ENCODE data around the gene ZSWIM4. TPM values are rescaled to one million over a fixed set of nuclear protein-coding genes. Genes with fewer than 3 reads are reported as not detected.

ZSWIM4 gene
- total and polyA plus RNA-seq, 2 of the 4 experiments (the other 2 are of a cell fraction): 2.2 to 6.2 TPM

DNA sequence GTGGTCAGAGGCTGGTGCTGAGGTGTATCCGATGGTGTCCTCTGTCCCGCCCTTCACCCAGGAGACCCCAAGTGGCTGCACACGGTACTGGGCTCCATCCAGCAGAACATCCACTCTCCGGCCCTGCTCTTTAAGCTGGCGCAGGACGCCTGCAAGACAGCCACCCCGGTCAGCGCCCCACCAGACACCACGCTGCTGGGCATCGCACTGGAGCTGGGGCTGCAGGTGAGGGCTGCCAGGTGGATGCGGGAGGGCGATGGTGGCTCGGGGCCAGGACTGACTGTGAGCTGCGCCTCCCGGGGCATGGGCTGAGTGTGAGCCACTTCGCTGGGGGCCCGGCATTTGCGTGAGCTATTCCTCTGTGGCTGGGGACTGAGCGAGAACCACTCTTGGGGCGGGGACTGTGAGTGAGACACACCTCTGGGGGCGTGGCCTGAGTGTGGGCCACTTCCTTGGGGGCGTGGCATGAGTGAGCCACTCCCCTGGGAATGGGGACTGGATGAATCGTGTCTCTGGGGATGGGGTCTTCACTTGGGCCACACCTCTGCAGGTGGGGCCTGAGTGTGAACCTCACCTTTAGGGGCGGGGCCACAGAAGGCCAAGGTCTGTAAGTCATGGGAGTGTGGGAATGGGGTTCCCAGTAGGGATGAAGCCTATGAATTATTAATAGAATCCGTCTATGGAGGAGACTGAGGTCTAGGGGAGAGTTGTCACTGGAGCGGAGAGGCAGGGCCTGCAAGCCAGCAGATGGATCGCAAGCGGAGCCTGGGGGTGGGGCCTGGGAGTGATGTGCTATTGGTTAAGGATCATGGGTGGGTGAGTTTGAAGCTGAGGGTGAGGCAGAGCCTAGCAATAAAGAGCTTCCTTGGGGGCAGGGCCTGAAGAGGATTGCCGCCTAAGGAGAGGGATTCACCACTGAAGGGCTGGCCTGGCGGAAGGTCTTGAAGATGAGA lies 30.5 kb downstream of the ZSWIM4 start:
- H3K4me2 ChIP-seq (ENCODE audit: low read depth, low read length): no peak overlapping the region
- 91% methylated on average over 21 of the region's 30 CpGs; no CpG with 5 or more reads in 1 of the 2 experiments for WGBS, 2 experiments (ENCODE audit: extremely low coverage in 2 of 2, insufficient read length in 1 of 2)
- H3K4me1 ChIP-seq (ENCODE audit: control insufficient read depth, insufficient read depth, low read length): no peaks in the 10 kb centered on the region
- BruUV-seq (replicated peaks): no TSS peak
- H2AFZ ChIP-seq (replicated peaks; ENCODE audit: low read length, poor library complexity): peak overlapping the region; percentile 32
- DNase-seq (no peak), ATAC-seq (ENCODE audit: low read depth) (peak; percentile 67)
- peak overlapping the region; percentile 55 for H2AK9ac ChIP-seq (replicated peaks; ENCODE audit: low read depth, low read length, poor library complexity)
- no peak overlapping the region for H3K56ac ChIP-seq (ENCODE audit: extremely low read depth, insufficient read depth, low read length)
- H3K23ac ChIP-seq (ENCODE audit: low read depth, low read length): no peak overlapping the region
- H4K8ac ChIP-seq (ENCODE audit: low read depth in 2 of 2, low read length in 2 of 2): no peak overlapping the region
- H3K9me3 ChIP-seq (ENCODE audit: control insufficient read depth, insufficient read depth, low read length): no peaks in the 10 kb centered on the region
- peak; percentile 4; the same call in 1 of the 2 replicates for TF ChIP-seq POLR2A (IDR thresholded peaks at IDR 0.05; ENCODE audit: low read depth, low read length)
- TF ChIP-seq, protein P1, sequence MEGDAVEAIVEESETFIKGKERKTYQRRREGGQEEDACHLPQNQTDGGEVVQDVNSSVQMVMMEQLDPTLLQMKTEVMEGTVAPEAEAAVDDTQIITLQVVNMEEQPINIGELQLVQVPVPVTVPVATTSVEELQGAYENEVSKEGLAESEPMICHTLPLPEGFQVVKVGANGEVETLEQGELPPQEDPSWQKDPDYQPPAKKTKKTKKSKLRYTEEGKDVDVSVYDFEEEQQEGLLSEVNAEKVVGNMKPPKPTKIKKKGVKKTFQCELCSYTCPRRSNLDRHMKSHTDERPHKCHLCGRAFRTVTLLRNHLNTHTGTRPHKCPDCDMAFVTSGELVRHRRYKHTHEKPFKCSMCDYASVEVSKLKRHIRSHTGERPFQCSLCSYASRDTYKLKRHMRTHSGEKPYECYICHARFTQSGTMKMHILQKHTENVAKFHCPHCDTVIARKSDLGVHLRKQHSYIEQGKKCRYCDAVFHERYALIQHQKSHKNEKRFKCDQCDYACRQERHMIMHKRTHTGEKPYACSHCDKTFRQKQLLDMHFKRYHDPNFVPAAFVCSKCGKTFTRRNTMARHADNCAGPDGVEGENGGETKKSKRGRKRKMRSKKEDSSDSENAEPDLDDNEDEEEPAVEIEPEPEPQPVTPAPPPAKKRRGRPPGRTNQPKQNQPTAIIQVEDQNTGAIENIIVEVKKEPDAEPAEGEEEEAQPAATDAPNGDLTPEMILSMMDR (conservative IDR thresholded peaks at IDR 0.05; ENCODE audit: low read depth, low read length): peak; percentile 22; the same call in 1 of the 2 replicates
- TF ChIP-seq MAZ (IDR thresholded peaks at IDR 0.05; ENCODE audit: borderline replicate concordance, low read depth, low read length): peak; percentile 42; the same call in 1 of the 2 replicates
- TF ChIP-seq SMC3 (IDR thresholded peaks at IDR 0.05; ENCODE audit: low read depth, low read length): peak; percentile 22; the same call in 1 of the 2 replicates
- TF ChIP-seq, protein P2, sequence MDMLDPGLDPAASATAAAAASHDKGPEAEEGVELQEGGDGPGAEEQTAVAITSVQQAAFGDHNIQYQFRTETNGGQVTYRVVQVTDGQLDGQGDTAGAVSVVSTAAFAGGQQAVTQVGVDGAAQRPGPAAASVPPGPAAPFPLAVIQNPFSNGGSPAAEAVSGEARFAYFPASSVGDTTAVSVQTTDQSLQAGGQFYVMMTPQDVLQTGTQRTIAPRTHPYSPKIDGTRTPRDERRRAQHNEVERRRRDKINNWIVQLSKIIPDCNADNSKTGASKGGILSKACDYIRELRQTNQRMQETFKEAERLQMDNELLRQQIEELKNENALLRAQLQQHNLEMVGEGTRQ (IDR thresholded peaks at IDR 0.05; ENCODE audit: low read depth, low read length): no peak
- TF ChIP-seq CEBPB (IDR thresholded peaks at IDR 0.05; ENCODE audit: low read depth, low read length): no peak
- TF ChIP-seq NFE2L2 (IDR thresholded peaks at IDR 0.05; ENCODE audit: low read depth, low read length): no peak
- no peak overlapping the region for H2AK5ac ChIP-seq (ENCODE audit: low read depth, low read length)
- no peak overlapping the region for H2BK5ac ChIP-seq (ENCODE audit: low read depth, low read length, poor library complexity, severe bottlenecking)
- in situ Hi-C loops (cut with MboI; ENCODE audit: low sequenced_read_pairs) (loop anchor here (25.0 kb wide), 1 partner anchor 1038 kb away; the partner anchor contains the start of genes HOOK2 and JUNB), intact Hi-C loops (cut with micrococcal nuclease) (no loop called here), dilution Hi-C loops (cut with HindIII; ENCODE audit: low sequenced_read_pairs, unreplicated experiment) (no loop called here)
- H3K36me3 ChIP-seq (ENCODE audit: control insufficient read depth, insufficient read depth, low read length): peaks cover 55% of the 10 kb centered on the region
- H3K4me3 ChIP-seq (ENCODE audit: insufficient read depth, low read depth, low read length): no peak overlapping the region
- peaks cover 29% of the 10 kb centered on the region for H4K20me1 ChIP-seq (ENCODE audit: insufficient read depth, low read length)
- POLR2A ChIA-PET (ENCODE audit: unreplicated experiment): no interaction called here
- CTCF ChIA-PET: interaction anchor here (0.5 kb wide), 1 partner anchor 37 kb away, joined by 4 read pairs; no protein-coding TSS in a partner anchor
- no peak overlapping the region for H4K91ac ChIP-seq (ENCODE audit: insufficient read depth, low read depth, low read length)
- H3K9me1 ChIP-seq (ENCODE audit: insufficient read depth, low read length): 0 out of 2 replicates have a peak, but pooled peaks cover 4% of the 10 kb centered on the region
- no peak overlapping the region for H3K4ac ChIP-seq (ENCODE audit: low read depth, low read length)
- no peak overlapping the region for H3K9ac ChIP-seq (ENCODE audit: low read depth, low read length)
- no peaks in the 10 kb centered on the region for H3K27me3 ChIP-seq (ENCODE audit: control insufficient read depth, insufficient read depth, low read length)
- no peak overlapping the region for H2BK20ac ChIP-seq (ENCODE audit: low read depth, low read length)
- H2BK15ac ChIP-seq (ENCODE audit: low read depth, low read length): no peak overlapping the region
- no peak overlapping the region for H3K18ac ChIP-seq (ENCODE audit: low read depth, low read length)
- no peak overlapping the region for H3K27ac ChIP-seq (ENCODE audit: insufficient read depth, low read length)
- H3K79me1 ChIP-seq (ENCODE audit: low read depth in 1 of 2, low read length in 2 of 2): peaks cover 11 to 47% of the 10 kb centered on the region in 2 experiments; a peak in 3 of 4 replicates
- H3K14ac ChIP-seq (replicated peaks; ENCODE audit: low read depth, low read length): no peak overlapping the region
- no peak overlapping the region for H4K5ac ChIP-seq (ENCODE audit: low read depth, low read length)
- H2BK120ac ChIP-seq (ENCODE audit: low read depth, low read length): no peak overlapping the region
